Lower lobe of right lung (tissue), 2 donors: ENCODE data around the gene NCKAP5. TPM values are rescaled to one million over a fixed set of nuclear protein-coding genes. Genes with fewer than 3 reads are reported as not detected.

ENCODE experiments used
- ATAC-seq, 2 donors: fragments of 200-7000 bp; cut with Tn5 transposase; one replicate each; pipeline ENCODE4 v1.9.1; 2020 to 2022; ENCODE audit warnings: mild to moderate bottlenecking in 2 of 2, moderate library complexity in 2 of 2
- DNase-seq: peaks from one replicate; pipeline ENCODE4 v3.0.0-alpha.2; 2020
- H3K27ac ChIP-seq: fragments of 200-600 bp; one replicate; pipeline ENCODE4 v1.8.0; 2022
- H3K27me3 ChIP-seq: fragments of 200-600 bp; one replicate; pipeline ENCODE4 v1.8.0; 2022; ENCODE audit warnings: low read depth
- H3K36me3 ChIP-seq: fragments of 200-600 bp; one replicate; pipeline ENCODE4 v1.8.0; 2022; ENCODE audit warnings: mild to moderate bottlenecking
- H3K4me1 ChIP-seq: fragments of 200-600 bp; one replicate; pipeline ENCODE4 v1.8.0; 2022
- H3K4me3 ChIP-seq: fragments of 200-600 bp; one replicate; pipeline ENCODE4 v1.8.0; 2022; ENCODE audit warnings: mild to moderate bottlenecking
- H3K9me3 ChIP-seq: fragments of 200-600 bp; one replicate; pipeline ENCODE4 v1.8.0; 2022
- CTCF ChIP-seq: fragments of 200-600 bp; IDR thresholded peaks from one replicate; pipeline ENCODE4 v1.8.0; 2022; ENCODE audit warnings: antibody characterized with exemption, mild to moderate bottlenecking
- intact Hi-C: fragments of 100-400 bp; cut with DNase I; formaldehyde crosslinking; loops from one replicate; pipeline ENCODE4 v1.11.0; 2022
- total RNA-seq: library from RNA; stranded (reverse); fragmentation: NEBNext Ultra II Directional; extraction: Animal tissue kit (Norgen Biotek cat#: 25700); gene quantifications from one replicate; pipeline ENCODE4 v1.2.1, GENCODE V29; 2021
- donor health status: DM: no; HTN: yes; CAD: no; lungs with severe emphysema.

The NCKAP5 gene
- total RNA-seq, 1 donor from 2014 or later, result 34.6 TPM

- Histone ChIP-seq H3K27me3 (no peaks in the 10 kb centered on the region), H3K9me3 (no peaks in the 10 kb centered on the region), H3K4me3 (no peak overlapping the region), H3K36me3 (no peaks in the 10 kb centered on the region), H3K4me1 (no peaks in the 10 kb centered on the region), H3K27ac (no peak overlapping the region)
- DNase-seq (no peak), ATAC-seq (peak; percentile 38 to 79)
- intact Hi-C loops, result no loop called here
- no peak for TF ChIP-seq CTCF
Observed at GRCh38 chr2:133200684-133201421, 367.4 kb downstream of the NCKAP5 start.

GRCh38 chr2:133198678-133199077 is 369.6 kb downstream of the NCKAP5 start:
- ATAC-seq (no peak), DNase-seq (no peak)
- no peak overlapping the region for H3K27ac ChIP-seq
- no peaks in the 10 kb centered on the region for H3K27me3 ChIP-seq
- no peaks in the 10 kb centered on the region for H3K9me3 ChIP-seq
- no peak for TF ChIP-seq CTCF
- H3K4me3 ChIP-seq, result no peak overlapping the region
- no peaks in the 10 kb centered on the region for H3K4me1 ChIP-seq
- intact Hi-C loops, result no loop called here
- no peaks in the 10 kb centered on the region for H3K36me3 ChIP-seq

GRCh38 chr2:133197156-133197555 is 371.1 kb downstream of the NCKAP5 start:
- no peaks in the 10 kb centered on the region for H3K36me3 ChIP-seq
- intact Hi-C loops, result no loop called here
- no peaks in the 10 kb centered on the region for H3K4me1 ChIP-seq

GRCh38 chr2:133194777-133195335 is 373.4 kb downstream of the NCKAP5 start:
- no peak for TF ChIP-seq CTCF
- intact Hi-C loops, result no loop called here
- no peak for ATAC-seq

More at GRCh38 chr2:133197156-133197555, 371.1 kb downstream of the NCKAP5 start:
- H3K9me3 ChIP-seq, result no peaks in the 10 kb centered on the region
- no peak overlapping the region for H3K4me3 ChIP-seq
- DNase-seq, result no peak
- no peak overlapping the region for H3K27ac ChIP-seq
- no peaks in the 10 kb centered on the region for H3K27me3 ChIP-seq
- ATAC-seq, result no peak
- TF ChIP-seq CTCF, result no peak

GRCh38 chr2:133194362-133194655 is 374.0 kb downstream of the NCKAP5 start:
- no peaks in the 10 kb centered on the region for H3K9me3 ChIP-seq
- ATAC-seq, result no peak

More at GRCh38 chr2:133194777-133195335, 373.4 kb downstream of the NCKAP5 start:
- no peaks in the 10 kb centered on the region for H3K36me3 ChIP-seq
- DNase-seq, result no peak
- no peaks in the 10 kb centered on the region for H3K4me1 ChIP-seq
- H3K4me3 ChIP-seq, result no peak overlapping the region
- H3K9me3 ChIP-seq, result no peaks in the 10 kb centered on the region
- no peaks in the 10 kb centered on the region for H3K27me3 ChIP-seq
- H3K27ac ChIP-seq, result no peak overlapping the region

More at GRCh38 chr2:133194362-133194655, 374.0 kb downstream of the NCKAP5 start:
- intact Hi-C loops, result no loop called here
- Histone ChIP-seq H3K27ac (no peak overlapping the region), H3K4me1 (no peaks in the 10 kb centered on the region), H3K27me3 (no peaks in the 10 kb centered on the region), H3K4me3 (no peak overlapping the region), H3K36me3 (no peaks in the 10 kb centered on the region)
- DNase-seq, result no peak
- no peak for TF ChIP-seq CTCF
